Activated CD4-positive, alpha-beta T cell treated with anti-CD3 and anti-CD28 coated beads, Interleukin-10, Interleukin-2, amounts not matched to agents 100 ng/mL and 50 ng/mL, durations not matched to agents 16 hours and 8 hours (primary cell): ENCODE data around the gene MAGEB3.
"Not testable (repeated sequence)": the region's sequence is repeated elsewhere in the genome, so short reads cannot be mapped to it uniquely, and the experiment has no call there.

Experiments
- DNase-seq: peaks from one replicate; pipeline ENCODE4 v3.0.0-alpha.2; 2020

The MAGEB3 gene

GRCh38 chrX:30230395-30230794 is at the start of gene MAGEB3:
Gene MAGEB3 (plus strand): TSS chrX:30230657. CDS start chrX:30235925, 5,268 bp downstream.
- no peak for DNase-seq

DNA sequence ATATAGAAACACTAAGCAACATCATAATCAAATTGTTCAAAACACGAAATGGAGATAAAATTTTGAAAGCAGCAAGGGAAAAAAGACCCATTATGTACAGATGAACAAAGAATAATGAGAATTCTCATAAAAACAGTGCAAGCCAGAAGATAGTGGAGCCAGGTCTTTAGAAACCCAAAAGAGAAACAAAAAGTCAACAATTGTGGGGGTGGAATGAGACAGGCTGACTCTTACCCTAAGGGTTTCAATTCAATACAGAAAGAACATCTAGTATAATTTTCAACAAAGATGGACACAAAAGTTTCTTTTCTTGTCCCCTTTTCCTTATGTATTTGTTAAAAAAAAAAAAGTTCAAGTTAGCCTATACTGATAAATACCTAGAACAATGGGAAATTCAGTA is 49.1 kb upstream of the MAGEB3 start:
- DNase-seq: no peak

DNA sequence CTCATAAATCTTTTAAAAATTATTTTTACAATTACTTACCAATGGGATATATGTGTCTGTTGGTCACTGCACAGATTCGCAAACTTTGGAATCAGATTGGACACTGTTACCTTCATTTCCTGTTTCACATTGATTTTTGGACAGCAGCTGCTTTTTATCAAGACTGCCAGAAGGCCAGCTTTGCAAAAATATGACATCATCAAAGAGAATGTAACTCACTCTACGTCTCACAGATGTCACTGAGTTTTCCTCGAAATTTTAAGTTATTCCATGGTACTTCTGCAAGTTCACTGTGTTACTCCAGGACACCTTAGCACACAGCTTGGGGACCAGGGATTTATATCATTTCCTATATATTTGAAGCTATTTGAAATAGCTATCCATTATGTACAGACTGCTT is 46.9 kb upstream of the MAGEB3 start:
- DNase-seq: no peak

GRCh38 chrX:30190426-30190825 is 40.0 kb upstream of the MAGEB3 start:
- no peak for DNase-seq

DNA sequence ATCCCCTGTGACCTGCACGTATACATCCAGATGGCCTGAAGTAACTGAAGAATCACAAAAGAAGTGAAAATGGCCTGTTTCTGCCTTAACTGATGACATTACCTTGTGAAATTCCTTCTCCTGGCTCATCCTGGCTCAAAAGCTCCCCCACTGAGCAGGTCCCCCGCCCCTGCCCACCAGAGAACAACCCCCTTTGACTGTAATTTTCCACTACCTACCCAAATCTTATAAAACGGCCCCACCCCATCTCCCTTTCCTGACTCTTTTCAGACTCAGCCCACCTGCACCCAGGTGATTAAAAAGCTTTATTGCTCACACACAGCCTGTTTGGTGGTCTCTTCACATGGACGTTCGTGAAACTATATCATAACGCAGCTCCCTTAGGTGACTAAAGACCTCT is 36.5 kb upstream of the MAGEB3 start:
- not testable (repeated sequence) for DNase-seq

DNA sequence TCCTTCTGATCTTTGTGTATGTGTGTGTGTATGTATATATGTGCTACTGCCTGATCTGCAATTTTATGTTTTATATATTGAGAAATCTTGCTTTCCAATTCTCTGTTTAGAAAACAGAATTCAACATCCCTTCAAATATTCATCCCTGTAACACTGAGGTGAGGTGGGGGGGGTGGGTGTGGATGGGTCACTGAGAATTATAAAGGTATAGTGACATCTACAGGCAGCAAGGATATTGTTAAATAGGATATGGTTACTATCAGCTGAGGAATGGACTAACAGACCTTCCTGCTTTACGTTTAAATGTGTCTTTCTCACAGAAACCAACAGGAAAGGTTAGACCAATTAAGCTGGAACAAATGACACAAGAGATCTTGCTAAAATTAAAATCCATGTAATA is 34.1 kb upstream of the MAGEB3 start:
- DNase-seq: peak; percentile 4

DNA sequence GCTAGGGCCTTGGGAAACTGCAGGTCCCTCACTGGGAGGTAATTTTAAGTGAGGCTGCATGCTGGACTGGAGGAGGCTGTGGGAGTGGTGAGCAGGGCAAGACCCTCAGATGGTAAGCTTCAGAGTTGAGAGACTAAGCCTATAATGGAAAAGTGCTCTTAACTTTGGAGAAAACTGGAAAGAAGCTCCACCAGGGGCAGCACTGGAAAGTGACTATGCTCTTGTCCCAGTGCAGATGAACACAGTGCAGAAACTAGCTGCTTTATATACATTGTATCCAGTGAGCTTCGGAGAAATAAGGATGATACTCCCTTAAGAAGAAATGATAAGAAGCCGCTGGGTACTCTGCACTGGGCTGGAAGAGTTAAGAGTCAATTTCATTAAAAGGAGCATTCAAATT is 18.3 kb upstream of the MAGEB3 start:
- no peak for DNase-seq

DNA sequence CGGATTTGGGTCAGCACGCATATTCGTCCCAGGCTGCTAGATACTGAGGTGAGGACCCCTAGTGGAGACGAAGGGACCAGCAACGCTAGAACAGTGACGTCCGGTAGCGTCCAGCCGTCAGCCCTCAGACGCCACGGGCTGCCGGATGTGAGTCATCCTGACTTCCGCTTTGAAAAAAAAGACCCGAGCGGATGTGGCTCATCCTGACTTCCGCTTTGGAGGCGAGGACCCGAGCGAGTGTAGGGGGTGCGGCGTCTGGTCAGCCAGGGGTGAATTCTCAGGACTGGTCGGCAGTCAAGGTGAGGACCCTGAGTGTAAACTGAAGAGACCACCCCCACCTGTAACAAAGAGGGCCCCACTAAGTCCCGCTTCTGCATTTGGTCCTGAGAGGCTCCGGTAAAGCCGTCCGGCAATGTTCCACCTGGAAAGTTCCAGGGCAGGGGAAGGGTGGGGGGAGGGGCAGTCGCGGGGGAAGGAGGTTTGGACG is 15.1 kb upstream of the MAGEB3 start, which contains the start of gene MAGEB2:
MAGEB2 (plus strand) TSS at position 207 of the 487 bp plus-strand sequence. CDS start 3,018 bp downstream, outside the sequence.
- peak; percentile 4 for DNase-seq

GRCh38 chrX:30217465-30217864 is 13.0 kb upstream of the MAGEB3 start:
- DNase-seq: no peak

DNA sequence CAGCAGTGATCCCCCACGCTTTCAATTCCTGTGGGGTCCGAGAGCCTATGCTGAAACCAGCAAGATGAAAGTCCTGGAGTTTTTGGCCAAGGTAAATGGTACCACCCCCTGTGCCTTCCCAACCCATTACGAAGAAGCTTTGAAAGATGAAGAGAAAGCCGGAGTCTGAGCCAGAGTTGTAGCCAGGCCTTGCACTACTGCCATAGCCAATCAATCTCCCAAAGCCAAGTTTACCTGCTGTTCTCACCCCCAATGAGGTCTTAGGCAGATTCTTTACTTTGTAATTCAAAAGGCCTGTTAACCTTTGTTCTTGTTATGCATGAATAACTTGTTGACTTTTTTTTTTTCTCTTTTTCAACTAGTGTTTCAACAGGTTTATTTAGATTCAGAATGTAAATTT is 11.1 kb upstream of the MAGEB3 start:
- DNase-seq: no peak

GRCh38 chrX:30220661-30221060 is 9.8 kb upstream of the MAGEB3 start:
- DNase-seq: no peak

GRCh38 chrX:30224536-30224935 is 5.9 kb upstream of the MAGEB3 start:
- no peak for DNase-seq

GRCh38 chrX:30228526-30228925 is 1.9 kb upstream of the MAGEB3 start:
- DNase-seq: no peak

GRCh38 chrX:30241724-30242415 is 11.4 kb downstream of the MAGEB3 start, which contains the start of gene MAGEB4:
Gene MAGEB4 (plus strand): TSS chrX:30242000. CDS start chrX:30242136, 136 bp downstream.
- DNase-seq: no peak

DNA sequence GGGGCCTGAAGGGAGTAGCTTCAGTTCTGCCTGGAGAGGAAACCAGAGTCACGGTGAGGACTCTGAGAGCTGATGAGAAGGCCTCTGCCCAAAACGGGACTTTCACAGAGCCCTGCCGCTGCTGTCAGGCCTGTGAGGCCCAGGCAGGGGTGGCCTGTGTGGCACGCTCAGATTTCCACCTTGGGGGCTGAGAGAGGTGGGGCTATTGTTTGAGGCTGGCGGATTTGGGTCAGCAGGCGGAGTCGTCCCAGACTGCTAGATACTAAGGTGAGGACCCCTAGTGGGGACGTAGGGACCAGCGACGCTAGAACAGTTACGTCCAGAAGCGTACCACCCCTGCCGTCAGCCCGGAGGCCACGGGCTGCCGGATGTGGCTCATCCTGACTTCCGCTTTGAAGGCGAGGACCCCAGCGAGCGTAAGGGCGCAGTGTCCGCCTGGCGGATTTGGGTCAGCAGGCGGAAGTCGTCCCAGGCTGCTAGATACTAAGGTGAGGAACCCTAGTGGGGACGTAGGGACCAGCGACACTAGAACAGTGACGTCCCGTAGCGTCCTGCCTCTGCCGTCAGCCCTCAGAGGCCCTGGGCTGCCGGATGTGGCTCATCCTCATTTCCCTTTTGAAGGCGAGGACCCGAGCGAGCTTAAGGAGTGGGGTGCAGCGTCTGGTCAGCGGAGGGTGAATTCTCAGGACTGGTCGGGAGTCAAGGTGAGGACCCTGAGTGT is 16.5 kb downstream of the MAGEB3 start, which contains the start of gene MAGEB1:
MAGEB1 (plus strand) TSS at position 378 of the 721 bp plus-strand sequence. CDS start 3,348 bp downstream, outside the sequence.
- DNase-seq: no peak

- DNase-seq: no peak
These were observed 18.4 kb downstream of the MAGEB3 start for GRCh38 chrX:30248854-30249253.

- DNase-seq: no peak
These were observed 22.8 kb downstream of the MAGEB3 start for GRCh38 chrX:30253257-30253656.

GRCh38 chrX:30259927-30260326 is 29.5 kb downstream of the MAGEB3 start:
- DNase-seq: no peak

DNA sequence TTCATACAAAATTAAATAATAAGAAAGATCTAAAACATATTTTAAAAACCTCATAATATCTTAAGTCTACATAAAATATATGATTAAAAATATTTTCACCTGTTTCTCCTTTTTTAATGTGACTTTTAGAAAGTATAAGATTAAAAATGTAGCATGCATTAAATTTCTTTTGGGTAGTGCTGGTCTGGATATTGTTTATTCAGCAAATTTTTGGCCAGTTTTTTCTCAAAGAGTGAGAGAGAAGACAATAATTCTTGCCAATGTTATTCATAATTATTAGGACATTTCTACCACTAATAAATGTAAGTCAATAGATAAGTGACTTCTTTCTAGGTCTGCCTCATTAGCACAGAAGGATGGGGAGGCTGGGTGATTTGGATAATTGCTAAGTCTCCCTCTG is 30.6 kb downstream of the MAGEB3 start:
- DNase-seq: no peak

DNA sequence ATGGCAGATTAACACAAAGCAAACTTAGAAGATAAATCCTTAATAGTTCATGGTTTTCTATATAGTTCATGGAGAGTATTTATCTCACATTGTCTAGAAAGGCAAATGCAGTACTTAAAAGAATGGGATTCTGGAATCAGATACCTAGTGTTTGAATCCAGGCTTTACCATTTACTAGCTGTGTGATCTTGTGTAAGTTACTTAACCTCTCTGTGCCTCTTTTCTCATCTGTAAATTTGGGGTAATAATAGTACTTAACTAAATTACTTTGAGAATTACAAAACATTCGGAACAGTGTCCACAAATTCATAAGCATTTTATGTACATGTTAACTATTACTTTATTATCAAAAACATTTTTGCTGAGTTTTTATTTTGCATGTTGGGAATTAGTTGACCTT is 32.3 kb downstream of the MAGEB3 start:
- DNase-seq: no peak

- no peak for DNase-seq
These were observed 40.2 kb downstream of the MAGEB3 start for GRCh38 chrX:30270639-30271038.

- DNase-seq: no peak
These were observed 45.0 kb downstream of the MAGEB3 start for GRCh38 chrX:30275498-30275897.

GRCh38 chrX:30278365-30278764 is 47.9 kb downstream of the MAGEB3 start:
- no peak for DNase-seq

DNA sequence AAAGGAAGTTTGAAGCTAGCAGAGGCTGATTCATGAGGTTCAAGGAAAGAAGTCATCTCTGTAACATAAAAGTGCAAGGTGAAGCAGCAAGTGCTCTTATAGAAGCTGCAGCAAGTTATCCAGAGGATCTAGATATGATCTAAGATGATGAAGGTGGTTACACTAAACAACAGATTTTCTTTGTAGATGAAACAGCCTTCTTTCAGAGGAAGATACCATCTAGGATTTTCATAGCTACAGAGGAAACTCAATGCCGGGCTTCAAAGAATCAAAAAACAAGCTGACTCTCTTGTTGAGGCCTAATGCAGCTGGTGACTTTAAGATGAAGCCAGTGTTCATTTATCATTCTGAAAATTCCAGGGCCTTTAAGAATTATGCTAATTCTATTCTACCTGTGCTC is 50.0 kb downstream of the MAGEB3 start:
- no peak for DNase-seq
